Gastroesophageal sphincter (tissue), 4 donors: ENCODE measurements around the gene PRKCQ. TPM values are rescaled to one million over a fixed set of nuclear protein-coding genes. Genes with fewer than 3 reads are reported as not detected.

ENCODE experiments used
- ATAC-seq: fragments of 150-250 bp; one replicate; pipeline ENCODE4 v1.9.1; 2016; ENCODE audit warnings: mild to moderate bottlenecking, moderate library complexity
- H3K27ac ChIP-seq, 4 donors: fragments of 200-600 bp; sonication (generic) in 3 of 4; 1 replicate in 3 of 4; 2 replicates in 1 of 4; pipeline ENCODE4 v1.5.1; 2016 to 2019
- H3K27me3 ChIP-seq: fragments of 200-600 bp; sonication (generic); one replicate; pipeline ENCODE4 v1.5.1; 2019
- H3K36me3 ChIP-seq, 2 donors: fragments of 200-600 bp; sonication (generic); one replicate each; pipeline ENCODE4 v1.5.1; 2019; ENCODE audit warnings: control low read depth in 1 of 2
- H3K4me1 ChIP-seq, 3 donors: fragments of 200-600 bp; sonication (generic); 1 replicate in 2 of 3; 2 replicates in 1 of 3; pipeline ENCODE4 v1.5.1; 2016 to 2019; ENCODE audit warnings: control low read depth in 2 of 3
- H3K4me3 ChIP-seq, 2 donors: fragments of 200-600 bp; sonication (generic); one replicate each; pipeline ENCODE4 v1.5.1; 2019; ENCODE audit warnings: mild to moderate bottlenecking in 1 of 2, moderate library complexity in 1 of 2
- H3K9me3 ChIP-seq, 3 donors: fragments of 200-600 bp; sonication (generic); one replicate each; pipeline ENCODE4 v1.5.1; 2017 to 2019; ENCODE audit warnings: control low read depth in 2 of 3
- CTCF ChIP-seq, 4 experiments: fragments of 200-600 bp in 2 of 4; fragments of 450-650 bp in 2 of 4; sonication (generic) in 1 of 4; IDR thresholded peaks; one replicate each; pipeline ENCODE4 v1.5.1; 2017 to 2019; ENCODE audit warnings: antibody characterized with exemption in 4 of 4, mild to moderate bottlenecking in 2 of 4, moderate library complexity in 2 of 4
- EP300 ChIP-seq: sonication (generic); formaldehyde crosslinking; IDR thresholded peaks from one replicate; pipeline ENCODE4 v1.6.1; 2017; ENCODE audit warnings: antibody characterized with exemption, mild to moderate bottlenecking
- POLR2A ChIP-seq, 2 donors: fragments of 450-650 bp; IDR thresholded peaks; one replicate each; pipeline ENCODE4 v1.6.1; 2017; ENCODE audit warnings: antibody characterized with exemption in 2 of 2, mild to moderate bottlenecking in 2 of 2, moderate library complexity in 1 of 2
- POLR2AphosphoS5 ChIP-seq: sonication (generic); formaldehyde crosslinking; IDR thresholded peaks from one replicate; pipeline ENCODE4 v1.6.1; 2017; ENCODE audit warnings: antibody characterized with exemption
- WGBS, 2 donors: methylation state at CpG; one replicate each; pipeline ENCODE4 v1.1.5; 2018; ENCODE audit warnings: low coverage in 1 of 2; 5-methylcytosine and 5-hydroxymethylcytosine counted together
- total RNA-seq, 4 donors: library from RNA; depleted of rRNA; stranded (reverse); fragments of >200 nt; gene quantifications; one replicate each; pipeline ENCODE4 v1.1.0, GENCODE V29; 2016

PRKCQ gene
- total RNA-seq, 4 donors from 2014 or later = 2.0 to 7.6 (median 4.3) TPM

GRCh38 chr10:6520138-6520537 is 59.9 kb downstream of the PRKCQ start:
- Histone ChIP-seq H3K9me3 (no peaks in the 10 kb centered on the region), H3K27me3 (peaks cover 3% of the 10 kb centered on the region), H3K4me3 (peak overlapping the region in 1 of 2 donors; percentile 3), H3K4me1 (no peaks in the 10 kb centered on the region), H3K36me3 (no peaks in the 10 kb centered on the region), H3K27ac (no peak overlapping the region)
- 84 to 92% methylated on average over 10 of the region's 10 CpGs for WGBS, 2 donors
- no peak for ATAC-seq
- TF ChIP-seq EP300 (no peak), POLR2A (IDR thresholded peaks at IDR 0.05) (no peak), POLR2AphosphoS5 (no peak), CTCF (IDR thresholded peaks at IDR 0.05) (no peak)

- Histone ChIP-seq H3K4me3 (no peak overlapping the region), H3K4me1 (no peaks in the 10 kb centered on the region), H3K36me3 (no peaks in the 10 kb centered on the region), H3K27me3 (peaks cover 3% of the 10 kb centered on the region), H3K9me3 (no peaks in the 10 kb centered on the region), H3K27ac (no peak overlapping the region)
- ATAC-seq = no peak
- TF ChIP-seq CTCF (IDR thresholded peaks at IDR 0.05) (no peak), POLR2AphosphoS5 (no peak), POLR2A (IDR thresholded peaks at IDR 0.05) (no peak)
- WGBS, 2 donors = 67 to 72% methylated on average over 5 of the region's 5 CpGs
Measured at GRCh38 chr10:6518791-6519429, 61.2 kb downstream of the PRKCQ start.

GRCh38 chr10:6516929-6517284 is 63.2 kb downstream of the PRKCQ start:
- H3K9me3 ChIP-seq = no peaks in the 10 kb centered on the region
- H3K4me1 ChIP-seq = no peaks in the 10 kb centered on the region
- WGBS, 2 donors = 51 to 70% methylated on average over 5 of the region's 5 CpGs
- no peak for TF ChIP-seq EP300
- TF ChIP-seq CTCF (IDR thresholded peaks at IDR 0.05) = no peak
- TF ChIP-seq POLR2A (IDR thresholded peaks at IDR 0.05) = no peak
- no peak for TF ChIP-seq POLR2AphosphoS5
- H3K27me3 ChIP-seq = peaks cover 3% of the 10 kb centered on the region
- H3K4me3 ChIP-seq = no peak overlapping the region
- no peak overlapping the region for H3K27ac ChIP-seq
- no peak for ATAC-seq
- no peaks in the 10 kb centered on the region for H3K36me3 ChIP-seq

GRCh38 chr10:6516281-6516928 is 63.7 kb downstream of the PRKCQ start:
- peaks cover 3% of the 10 kb centered on the region for H3K27me3 ChIP-seq
- no peaks in the 10 kb centered on the region for H3K36me3 ChIP-seq
- no peak for ATAC-seq
- H3K27ac ChIP-seq = no peak overlapping the region
- 49 to 59% methylated on average over 6 of the region's 7 CpGs for WGBS, 2 donors
- no peaks in the 10 kb centered on the region for H3K9me3 ChIP-seq
- no peak for TF ChIP-seq CTCF (IDR thresholded peaks at IDR 0.05)
- no peak for TF ChIP-seq POLR2AphosphoS5
- H3K4me1 ChIP-seq = no peaks in the 10 kb centered on the region
- no peak overlapping the region for H3K4me3 ChIP-seq
